ENCODE data around the gene PVR. TPM values are rescaled to one million over a fixed set of nuclear protein-coding genes. Genes with fewer than 3 reads are reported as not detected.
A peak's percentile ranks its signal among the peaks of the same experiment; 100 is the strongest.

The PVR gene
- total and polyA plus RNA-seq, 2 of the 4 experiments (the other 2 are of a cell fraction), result 106 to 122 TPM

DNA sequence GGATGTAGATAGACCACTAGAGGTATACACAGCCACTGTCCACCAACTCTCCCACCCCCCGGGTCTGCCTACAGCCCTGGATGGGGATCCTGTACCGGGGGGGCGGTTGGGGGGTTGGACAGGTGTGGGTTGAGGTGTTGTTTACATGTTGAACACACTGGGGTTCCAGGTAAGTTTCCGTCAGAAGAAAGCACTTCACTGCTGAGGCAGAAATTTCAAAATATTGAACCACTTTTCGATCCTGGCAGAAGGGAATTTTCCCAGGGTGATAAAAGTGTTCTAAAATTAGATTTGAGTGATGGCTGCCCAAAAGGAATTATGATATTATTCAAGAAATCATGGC is 48.6 kb downstream of the PVR start:
- Histone ChIP-seq H3K56ac (ENCODE audit: extremely low read depth, insufficient read depth, low read length) (no peak overlapping the region), H2BK20ac (ENCODE audit: low read depth, low read length) (no peak overlapping the region), H2BK120ac (ENCODE audit: low read depth, low read length) (no peak overlapping the region; the same call in 1 of the 2 replicates), H2AK9ac (replicated peaks; ENCODE audit: low read depth, low read length, poor library complexity) (peak overlapping the region; percentile 16), H3K14ac (replicated peaks; ENCODE audit: low read depth, low read length) (no peak overlapping the region), H3K36me3 (ENCODE audit: control insufficient read depth, insufficient read depth, low read length) (no peaks in the 10 kb centered on the region), H2AFZ (replicated peaks; ENCODE audit: low read length, poor library complexity) (peak overlapping the region; percentile 84), H3K79me1 (ENCODE audit: low read depth in 1 of 2, low read length in 2 of 2) (no peaks in the 10 kb centered on the region), H2BK5ac (ENCODE audit: low read depth, low read length, poor library complexity, severe bottlenecking) (peak overlapping the region; percentile 31), H4K20me1 (ENCODE audit: insufficient read depth, low read length) (no peaks in the 10 kb centered on the region), H3K18ac (ENCODE audit: low read depth, low read length) (no peak overlapping the region), H3K4me1 (ENCODE audit: control insufficient read depth, insufficient read depth, low read length) (peaks cover 6% of the 10 kb centered on the region), H3K9me1 (ENCODE audit: insufficient read depth, low read length) (peaks cover 4% of the 10 kb centered on the region; the same call in 1 of the 2 replicates), H2BK15ac (ENCODE audit: low read depth, low read length) (peak overlapping the region; percentile 85; the same call in 1 of the 3 replicates), H3K9me3 (ENCODE audit: control insufficient read depth, insufficient read depth, low read length) (no peaks in the 10 kb centered on the region), H4K8ac (ENCODE audit: low read depth in 2 of 2, low read length in 2 of 2) (peak overlapping the region in 1 of 2 experiments; percentile 27; a peak in 1 of 4 replicates), H2AK5ac (ENCODE audit: low read depth, low read length) (peak overlapping the region; percentile 15; the same call in 1 of the 2 replicates), H3K4ac (ENCODE audit: low read depth, low read length) (no peak overlapping the region; the same call in 1 of the 2 replicates), H3K4me3 (ENCODE audit: insufficient read depth, low read depth, low read length) (no peak overlapping the region), H3K4me2 (ENCODE audit: low read depth, low read length) (no peak overlapping the region), H3K27ac (ENCODE audit: insufficient read depth, low read length) (no peak overlapping the region), H4K5ac (ENCODE audit: low read depth, low read length) (no peak overlapping the region), H3K9ac (ENCODE audit: low read depth, low read length) (no peak overlapping the region), H3K23ac (ENCODE audit: low read depth, low read length) (no peak overlapping the region), H3K27me3 (ENCODE audit: control insufficient read depth, insufficient read depth, low read length) (no peaks in the 10 kb centered on the region), H4K91ac (ENCODE audit: insufficient read depth, low read depth, low read length) (no peak overlapping the region; the same call in 1 of the 2 replicates)
- CTCF ChIA-PET, result no interaction called here
- no TSS peak for BruUV-seq (replicated peaks)
- dilution Hi-C loops (cut with HindIII; ENCODE audit: low sequenced_read_pairs, unreplicated experiment) (no loop called here), in situ Hi-C loops (cut with MboI; ENCODE audit: low sequenced_read_pairs) (no loop called here), intact Hi-C loops (cut with micrococcal nuclease) (no loop called here)
- ATAC-seq (ENCODE audit: low read depth) (no peak), DNase-seq (no peak)
- TF ChIP-seq RFX5 (IDR thresholded peaks at IDR 0.05; ENCODE audit: low read depth, low read length), result no peak
- no CpG with 5 or more reads among the region's 5 CpGs for WGBS, 2 experiments (ENCODE audit: extremely low coverage in 2 of 2, insufficient read length in 1 of 2)
- POLR2A ChIA-PET (ENCODE audit: unreplicated experiment), result no interaction called here
